Measurements from ENCODE around the gene MED12L. TPM values are rescaled to one million over a fixed set of nuclear protein-coding genes. Genes with fewer than 3 reads are reported as not detected.

MED12L gene
- total and polyA plus RNA-seq, 4 experiments from 2014 or later, result 0.35 to 0.78 TPM; not detected in 2

GRCh38 chr3:151135541-151136337 is 50.3 kb downstream of the MED12L start:
- Histone ChIP-seq H3K9me3 (ENCODE audit: control insufficient read depth in 1 of 2, low read length in 2 of 2) (no peaks in the 10 kb centered on the region), H3K4me3 (ENCODE audit: low read length in 2 of 2) (peak overlapping the region in 1 of 2 donors; percentile 6), H3K27me3 (ENCODE audit: insufficient read depth, low read length) (no peaks in the 10 kb centered on the region), H3K27ac (ENCODE audit: low read depth, low read length) (peak overlapping the region; percentile 3), H3K4me1 (ENCODE audit: insufficient read depth, low read length) (peaks cover 12% of the 10 kb centered on the region), H3K36me3 (ENCODE audit: insufficient read depth, low read length) (no peaks in the 10 kb centered on the region)
- POLR2A ChIA-PET (ENCODE audit: partially characterized antibody), result interaction anchor here (1.1 kb wide), 1 partner anchor 727 kb away, joined by 3 read pairs; the partner anchor contains the start of gene TSC22D2
- DNase-seq, result peak; percentile 33 to 69 (median 45)
- Mint-ChIP-seq H3K27ac (peak overlapping the region; percentile 32 to 89 (median 67)), H3K36me3 (no peaks in the 10 kb centered on the region), H3K4me1 (peaks cover 13 to 22% (median 14%) of the 10 kb centered on the region in 4 donors), H3K27me3 (peaks cover 0 to 9% of the 10 kb centered on the region in 2 donors), H3K9me3 (peaks cover 0 to 3% (median 0%) of the 10 kb centered on the region in 8 donors), H3K4me3 (peak overlapping the region in 7 of 8 donors; percentile 1 to 74 (median 54))
- intact Hi-C loops (cut with micrococcal nuclease), result no loop called here
- CTCF ChIA-PET (ENCODE audit: partially characterized antibody), result interaction anchor here (0.7 to 1.4 kb wide), 3 partner anchors 9 to 834 kb away, joined by 3 read pairs; no protein-coding TSS in a partner anchor

- ChIA-PET POLR2A (ENCODE audit: partially characterized antibody) (no interaction called here), CTCF (ENCODE audit: partially characterized antibody) (interaction anchor here (0.9 to 8.2 kb wide), 10 partner anchors 11 to 422 kb away, joined by 3 to 59 read pairs (median 4); partner anchors contain the start of genes MED12L and P2RY14)
- no peaks in the 10 kb centered on the region for H3K36me3 ChIP-seq (ENCODE audit: insufficient read depth, low read length)
- no peak overlapping the region for H3K27ac Mint-ChIP-seq
- no peaks in the 10 kb centered on the region for H3K27me3 ChIP-seq (ENCODE audit: insufficient read depth, low read length)
- intact Hi-C loops (cut with micrococcal nuclease), result no loop called here
- peaks cover 9 to 11% of the 10 kb centered on the region in 2 donors for H3K27me3 Mint-ChIP-seq
- no peak overlapping the region for H3K4me3 Mint-ChIP-seq
- no peaks in the 10 kb centered on the region for H3K4me1 Mint-ChIP-seq
- H3K9me3 ChIP-seq (ENCODE audit: control insufficient read depth in 1 of 2, low read length in 2 of 2), result no peaks in the 10 kb centered on the region
- no peaks in the 10 kb centered on the region for H3K9me3 Mint-ChIP-seq
- H3K36me3 Mint-ChIP-seq, result no peaks in the 10 kb centered on the region
- H3K27ac ChIP-seq (ENCODE audit: low read depth, low read length), result no peak overlapping the region
- H3K4me3 ChIP-seq (ENCODE audit: low read length in 2 of 2), result no peak overlapping the region
- no peaks in the 10 kb centered on the region for H3K4me1 ChIP-seq (ENCODE audit: insufficient read depth, low read length)
- DNase-seq, result no peak
Observed at GRCh38 chr3:151142929-151143328, 57.5 kb downstream of the MED12L start.

GRCh38 chr3:151144016-151144415 is 58.6 kb downstream of the MED12L start:
- DNase-seq, result no peak
- intact Hi-C loops (cut with micrococcal nuclease), result no loop called here
- H3K9me3 ChIP-seq (ENCODE audit: control insufficient read depth in 1 of 2, low read length in 2 of 2), result no peaks in the 10 kb centered on the region
- H3K36me3 Mint-ChIP-seq, result no peaks in the 10 kb centered on the region
- H3K27ac Mint-ChIP-seq, result no peak overlapping the region
- POLR2A ChIA-PET (ENCODE audit: partially characterized antibody), result no interaction called here
- no peaks in the 10 kb centered on the region for H3K9me3 Mint-ChIP-seq
- H3K4me3 ChIP-seq (ENCODE audit: low read length in 2 of 2), result no peak overlapping the region
- CTCF ChIA-PET (ENCODE audit: partially characterized antibody), result interaction anchor here (0.9 to 8.2 kb wide), 7 partner anchors 10 to 415 kb away, joined by 3 to 59 read pairs (median 9); no protein-coding TSS in a partner anchor
- H3K27me3 ChIP-seq (ENCODE audit: insufficient read depth, low read length), result no peaks in the 10 kb centered on the region
- no peak overlapping the region for H3K4me3 Mint-ChIP-seq
- H3K27ac ChIP-seq (ENCODE audit: low read depth, low read length), result no peak overlapping the region
- H3K4me1 ChIP-seq (ENCODE audit: insufficient read depth, low read length), result no peaks in the 10 kb centered on the region
- H3K27me3 Mint-ChIP-seq, result peaks cover 10 to 13% of the 10 kb centered on the region in 2 donors
- no peaks in the 10 kb centered on the region for H3K36me3 ChIP-seq (ENCODE audit: insufficient read depth, low read length)
- H3K4me1 Mint-ChIP-seq, result no peaks in the 10 kb centered on the region

GRCh38 chr3:151144760-151145159 is 59.3 kb downstream of the MED12L start:
- intact Hi-C loops (cut with micrococcal nuclease), result loop anchor here (5.0 kb wide), 1 partner anchor 77 kb away; no protein-coding TSS in a partner anchor
- H3K4me3 Mint-ChIP-seq, result no peak overlapping the region
- no peaks in the 10 kb centered on the region for H3K9me3 ChIP-seq (ENCODE audit: control insufficient read depth in 1 of 2, low read length in 2 of 2)
- H3K27ac Mint-ChIP-seq, result no peak overlapping the region
- POLR2A ChIA-PET (ENCODE audit: partially characterized antibody), result interaction anchor here (0.8 kb wide), 1 partner anchor 59 kb away, joined by 3 read pairs; the partner anchor contains the start of gene MED12L
- H3K4me3 ChIP-seq (ENCODE audit: low read length in 2 of 2), result no peak overlapping the region
- peaks cover 11 to 13% of the 10 kb centered on the region in 2 donors for H3K27me3 Mint-ChIP-seq
- CTCF ChIA-PET (ENCODE audit: partially characterized antibody), result interaction anchor here (0.9 to 8.2 kb wide), 13 partner anchors 10 to 423 kb away, joined by 3 to 59 read pairs (median 6); partner anchors contain the start of genes MED12L and P2RY14
- no peaks in the 10 kb centered on the region for H3K36me3 Mint-ChIP-seq
- no peaks in the 10 kb centered on the region for H3K36me3 ChIP-seq (ENCODE audit: insufficient read depth, low read length)
- H3K4me1 Mint-ChIP-seq, result no peaks in the 10 kb centered on the region
- H3K4me1 ChIP-seq (ENCODE audit: insufficient read depth, low read length), result no peaks in the 10 kb centered on the region
- H3K27me3 ChIP-seq (ENCODE audit: insufficient read depth, low read length), result no peaks in the 10 kb centered on the region
- H3K27ac ChIP-seq (ENCODE audit: low read depth, low read length), result no peak overlapping the region
- no peak for DNase-seq
- H3K9me3 Mint-ChIP-seq, result no peaks in the 10 kb centered on the region

GRCh38 chr3:151145713-151146070 is 60.2 kb downstream of the MED12L start:
- Histone ChIP-seq H3K4me1 (ENCODE audit: insufficient read depth, low read length) (no peaks in the 10 kb centered on the region), H3K36me3 (ENCODE audit: insufficient read depth, low read length) (no peaks in the 10 kb centered on the region), H3K27ac (ENCODE audit: low read depth, low read length) (no peak overlapping the region), H3K27me3 (ENCODE audit: insufficient read depth, low read length) (no peaks in the 10 kb centered on the region), H3K9me3 (ENCODE audit: control insufficient read depth in 1 of 2, low read length in 2 of 2) (no peaks in the 10 kb centered on the region), H3K4me3 (ENCODE audit: low read length in 2 of 2) (no peak overlapping the region)
- H3K36me3 Mint-ChIP-seq, result no peaks in the 10 kb centered on the region
- H3K4me3 Mint-ChIP-seq, result no peak overlapping the region
- POLR2A ChIA-PET (ENCODE audit: partially characterized antibody), result no interaction called here
- H3K27ac Mint-ChIP-seq, result no peak overlapping the region
- peaks cover 12 to 13% of the 10 kb centered on the region in 2 donors for H3K27me3 Mint-ChIP-seq
- H3K4me1 Mint-ChIP-seq, result no peaks in the 10 kb centered on the region
- CTCF ChIA-PET (ENCODE audit: partially characterized antibody), result interaction anchor here (0.9 to 8.2 kb wide), 18 partner anchors 9 to 618 kb away, joined by 3 to 59 read pairs (median 4); partner anchors contain the start of genes MED12L, P2RY14 and SIAH2
- intact Hi-C loops (cut with micrococcal nuclease), result loop anchor here (1.0 to 5.0 kb wide), 4 partner anchors 59 to 617 kb away; no protein-coding TSS in a partner anchor
- no peaks in the 10 kb centered on the region for H3K9me3 Mint-ChIP-seq
- no peak for DNase-seq

- no peaks in the 10 kb centered on the region for H3K4me1 Mint-ChIP-seq
- H3K27me3 Mint-ChIP-seq, result peaks cover 12 to 13% of the 10 kb centered on the region in 2 donors
Observed at GRCh38 chr3:151146071-151146730, 60.7 kb downstream of the MED12L start.

More at GRCh38 chr3:151146071-151146730, 60.7 kb downstream of the MED12L start:
- Histone ChIP-seq H3K4me3 (ENCODE audit: low read length in 2 of 2) (no peak overlapping the region), H3K36me3 (ENCODE audit: insufficient read depth, low read length) (no peaks in the 10 kb centered on the region), H3K27ac (ENCODE audit: low read depth, low read length) (no peak overlapping the region), H3K4me1 (ENCODE audit: insufficient read depth, low read length) (no peaks in the 10 kb centered on the region), H3K9me3 (ENCODE audit: control insufficient read depth in 1 of 2, low read length in 2 of 2) (no peaks in the 10 kb centered on the region), H3K27me3 (ENCODE audit: insufficient read depth, low read length) (no peaks in the 10 kb centered on the region)
- H3K9me3 Mint-ChIP-seq, result no peaks in the 10 kb centered on the region
- ChIA-PET POLR2A (ENCODE audit: partially characterized antibody) (no interaction called here), CTCF (ENCODE audit: partially characterized antibody) (interaction anchor here (0.9 to 8.2 kb wide), 21 partner anchors 8 to 618 kb away, joined by 3 to 59 read pairs (median 4); partner anchors contain the start of genes ERICH6, MED12L, P2RY14 and SIAH2)
- peak; percentile 44 to 52 (median 46) for DNase-seq
- no peaks in the 10 kb centered on the region for H3K36me3 Mint-ChIP-seq
- intact Hi-C loops (cut with micrococcal nuclease), result loop anchor here (1.0 to 5.0 kb wide), 4 partner anchors 59 to 617 kb away; no protein-coding TSS in a partner anchor
- H3K27ac Mint-ChIP-seq, result peak overlapping the region in 1 of 7 donors; percentile 39
- no peak overlapping the region for H3K4me3 Mint-ChIP-seq

Data from CD4-positive, alpha-beta memory T cell (primary cell).